ENCODE measurements around the gene SLC7A6OS.

GRCh38 chr16:68351991-68352431 lies 41.3 kb upstream of the SLC7A6OS start:
- TF ChIP-seq CTCF (IDR thresholded peaks at IDR 0.05; ENCODE audit: poor library complexity) (no peak), EZH2 (IDR thresholded peaks at IDR 0.05; ENCODE audit: borderline replicate concordance) (no peak), EZH2phosphoT487 (IDR thresholded peaks at IDR 0.05; ENCODE audit: low read depth, severe bottlenecking, unreplicated experiment) (no peak)
